Measurements from ENCODE around the gene AP2A1. TPM values are rescaled to one million over a fixed set of nuclear protein-coding genes. Genes with fewer than 3 reads are reported as not detected.

AP2A1 gene
- total and polyA plus RNA-seq, 2 experiments from 2014 or later, result 64.9 to 124 TPM

GRCh38 chr19:49848938-49849337 is 82.1 kb downstream of the AP2A1 start:
- H3K4me3 ChIP-seq, result no peak overlapping the region
- WGBS, 2 experiments (ENCODE audit: low coverage in 1 of 2, low lambda C conversion rate in 2 of 2, missing lambda C conversion rate in 2 of 2), result 95 to 99% methylated on average over 3 of the region's 3 CpGs
- TF ChIP-seq EZH2phosphoT487 (IDR thresholded peaks at IDR 0.05; ENCODE audit: insufficient read depth, low read depth), result no peak
- TF ChIP-seq EZH2 (IDR thresholded peaks at IDR 0.05; ENCODE audit: insufficient read depth, poor library complexity, severe bottlenecking), result no peak
- H3K9me2 ChIP-seq (ENCODE audit: insufficient read depth), result no peaks in the 10 kb centered on the region
- no peak overlapping the region for H3K9ac ChIP-seq
- in situ Hi-C loops (cut with MboI), result no loop called here
- no peak overlapping the region for H2AFZ ChIP-seq
- peaks cover 32% of the 10 kb centered on the region for H3F3A ChIP-seq (ENCODE audit: insufficient read depth)
- H4K20me1 ChIP-seq (ENCODE audit: insufficient read depth), result no peaks in the 10 kb centered on the region; the same call in 1 of the 2 replicates
- no peak for DNase-seq
- no peaks in the 10 kb centered on the region for H3K9me3 ChIP-seq (ENCODE audit: low read depth)
- peaks cover 13% of the 10 kb centered on the region for H3K4me1 ChIP-seq (ENCODE audit: insufficient read depth)
- H3K4me2 ChIP-seq (ENCODE audit: unreplicated experiment), result peak overlapping the region; percentile 21
- H3K27ac ChIP-seq, result peak overlapping the region; percentile 52
- H3K79me2 ChIP-seq (ENCODE audit: insufficient read depth), result peaks cover 33% of the 10 kb centered on the region
- H3K36me3 ChIP-seq (ENCODE audit: low read depth), result no peaks in the 10 kb centered on the region
- H3K27me3 ChIP-seq (replicated peaks; ENCODE audit: insufficient read depth), result no peaks in the 10 kb centered on the region

GRCh38 chr19:49849433-49850220 is 82.8 kb downstream of the AP2A1 start:
- Histone ChIP-seq H3K9ac (no peak overlapping the region; the same call in 1 of the 2 replicates), H3K27ac (peak overlapping the region; percentile 99), H3K27me3 (replicated peaks; ENCODE audit: insufficient read depth) (no peaks in the 10 kb centered on the region), H3K4me1 (ENCODE audit: insufficient read depth) (peaks cover 13% of the 10 kb centered on the region), H3K4me2 (ENCODE audit: unreplicated experiment) (peak overlapping the region; percentile 86), H2AFZ (0 out of 2 replicates have a peak overlapping the region, but pooled peaks have one; percentile 84), H3K79me2 (ENCODE audit: insufficient read depth) (peaks cover 39% of the 10 kb centered on the region), H3K36me3 (ENCODE audit: low read depth) (no peaks in the 10 kb centered on the region), H3F3A (ENCODE audit: insufficient read depth) (peaks cover 32% of the 10 kb centered on the region), H3K9me3 (ENCODE audit: low read depth) (no peaks in the 10 kb centered on the region), H3K9me2 (ENCODE audit: insufficient read depth) (no peaks in the 10 kb centered on the region), H4K20me1 (ENCODE audit: insufficient read depth) (no peaks in the 10 kb centered on the region; the same call in 1 of the 2 replicates), H3K4me3 (peak overlapping the region; percentile 99)
- TF ChIP-seq EZH2phosphoT487 (IDR thresholded peaks at IDR 0.05; ENCODE audit: insufficient read depth, low read depth) (no peak), EZH2 (IDR thresholded peaks at IDR 0.05; ENCODE audit: insufficient read depth, poor library complexity, severe bottlenecking) (no peak)
- 90 to 93% methylated on average over 15 of the region's 15 CpGs for WGBS, 2 experiments (ENCODE audit: low coverage in 1 of 2, low lambda C conversion rate in 2 of 2, missing lambda C conversion rate in 2 of 2)
- in situ Hi-C loops (cut with MboI), result no loop called here
- no peak for DNase-seq

GRCh38 chr19:49850221-49850486 is 83.4 kb downstream of the AP2A1 start:
- in situ Hi-C loops (cut with MboI), result no loop called here

DNA sequence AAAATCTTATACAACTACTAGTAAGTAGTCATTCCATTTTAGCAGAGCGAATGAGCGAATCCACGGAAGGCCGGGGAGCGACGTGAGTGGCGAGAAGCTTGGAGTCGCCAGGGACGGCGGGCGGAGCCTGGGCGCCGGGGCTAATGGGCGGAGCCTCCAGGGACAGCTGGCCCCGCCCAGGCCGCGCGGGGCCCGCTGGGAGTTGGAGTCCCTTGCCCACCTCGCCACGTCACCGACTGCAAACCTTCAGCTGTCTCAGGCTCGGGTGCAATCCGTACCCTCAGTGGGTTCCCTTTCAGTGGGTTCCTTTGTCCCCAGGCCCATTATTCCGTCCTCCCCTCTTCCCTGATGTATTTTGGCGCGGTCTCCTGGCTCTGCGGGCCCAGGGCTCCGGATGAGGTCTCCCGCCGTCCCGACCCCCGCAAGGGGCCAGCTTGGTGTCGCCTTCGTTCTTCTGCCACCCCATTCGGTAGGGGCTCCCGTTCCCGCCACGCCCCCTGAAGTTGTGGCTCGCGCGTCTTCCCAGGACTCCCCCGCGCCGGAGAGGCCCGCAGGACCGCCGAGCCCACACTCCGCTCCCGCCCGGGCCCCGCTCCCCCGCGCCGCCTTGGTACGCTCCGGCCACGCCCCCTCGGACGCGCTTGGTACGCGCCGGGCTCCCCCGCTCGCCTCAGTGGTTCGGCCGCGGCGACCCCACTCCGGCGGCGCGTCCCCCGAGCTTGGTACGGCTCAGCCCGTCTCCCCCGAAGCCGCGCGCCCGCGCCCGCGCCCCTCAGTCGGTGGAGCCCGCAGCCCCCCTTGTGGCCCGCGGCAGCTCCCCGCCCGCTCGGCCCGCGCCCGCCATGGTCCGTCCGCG is 83.9 kb downstream of the AP2A1 start, which contains the start of gene PTOV1:
TSS of gene PTOV1 (plus strand) at position 673 of the 856 bp plus-strand sequence.
- peak; percentile 97 for DNase-seq
- no peaks in the 10 kb centered on the region for H3K9me3 ChIP-seq (ENCODE audit: low read depth)
- in situ Hi-C loops (cut with MboI), result no loop called here
- H4K20me1 ChIP-seq (ENCODE audit: insufficient read depth), result no peaks in the 10 kb centered on the region; the same call in 1 of the 2 replicates
- peaks cover 34% of the 10 kb centered on the region; the same call in 1 of the 2 replicates for H3F3A ChIP-seq (ENCODE audit: insufficient read depth)
- H3K36me3 ChIP-seq (ENCODE audit: low read depth), result no peaks in the 10 kb centered on the region
- peak within 1 kb of the TSS; percentile 100 for H3K9ac ChIP-seq
- peak within 1 kb of the TSS; percentile 99 for H3K27ac ChIP-seq
- H3K4me2 ChIP-seq (ENCODE audit: unreplicated experiment), result peak within 1 kb of the TSS; percentile 86
- WGBS, 2 experiments (ENCODE audit: low coverage in 1 of 2, low lambda C conversion rate in 2 of 2, missing lambda C conversion rate in 2 of 2), result 1% methylated on average over 32 to 98 of the region's 98 CpGs
- H3K4me3 ChIP-seq, result peak within 1 kb of the TSS; percentile 99
- peak within 1 kb of the TSS; percentile 84 for H2AFZ ChIP-seq
- peaks cover 13% of the 10 kb centered on the region for H3K4me1 ChIP-seq (ENCODE audit: insufficient read depth)
- TF ChIP-seq EZH2phosphoT487 (IDR thresholded peaks at IDR 0.05; ENCODE audit: insufficient read depth, low read depth) (no peak), EZH2 (IDR thresholded peaks at IDR 0.05; ENCODE audit: insufficient read depth, poor library complexity, severe bottlenecking) (no peak)
- no peaks in the 10 kb centered on the region for H3K27me3 ChIP-seq (replicated peaks; ENCODE audit: insufficient read depth)
- H3K9me2 ChIP-seq (ENCODE audit: insufficient read depth), result no peaks in the 10 kb centered on the region
- peaks cover 46% of the 10 kb centered on the region for H3K79me2 ChIP-seq (ENCODE audit: insufficient read depth)

More at GRCh38 chr19:49850221-49850486, 83.4 kb downstream of the AP2A1 start:
- H2AFZ ChIP-seq, result peak overlapping the region; percentile 84; the same call in 1 of the 2 replicates
- no peaks in the 10 kb centered on the region for H3K9me2 ChIP-seq (ENCODE audit: insufficient read depth)
- peaks cover 34% of the 10 kb centered on the region for H3F3A ChIP-seq (ENCODE audit: insufficient read depth)
- H3K79me2 ChIP-seq (ENCODE audit: insufficient read depth), result peaks cover 42% of the 10 kb centered on the region
- no peak for DNase-seq
- no peak for TF ChIP-seq EZH2 (IDR thresholded peaks at IDR 0.05; ENCODE audit: insufficient read depth, poor library complexity, severe bottlenecking)
- no peaks in the 10 kb centered on the region for H3K27me3 ChIP-seq (replicated peaks; ENCODE audit: insufficient read depth)
- peak overlapping the region; percentile 99 for H3K27ac ChIP-seq
- H3K36me3 ChIP-seq (ENCODE audit: low read depth), result no peaks in the 10 kb centered on the region
- peak overlapping the region; percentile 100 for H3K9ac ChIP-seq
- H4K20me1 ChIP-seq (ENCODE audit: insufficient read depth), result no peaks in the 10 kb centered on the region; the same call in 1 of the 2 replicates
- WGBS, 2 experiments (ENCODE audit: low coverage in 1 of 2, low lambda C conversion rate in 2 of 2, missing lambda C conversion rate in 2 of 2), result 73 to 77% methylated on average over 12 of the region's 12 CpGs
- peak overlapping the region; percentile 86 for H3K4me2 ChIP-seq (ENCODE audit: unreplicated experiment)
- no peaks in the 10 kb centered on the region for H3K9me3 ChIP-seq (ENCODE audit: low read depth)
- H3K4me1 ChIP-seq (ENCODE audit: insufficient read depth), result peaks cover 13% of the 10 kb centered on the region
- H3K4me3 ChIP-seq, result peak overlapping the region; percentile 99
